ENCODE data around the gene MYH15. TPM values are rescaled to one million over a fixed set of nuclear protein-coding genes. Genes with fewer than 3 reads are reported as not detected.

The MYH15 gene
- total and polyA plus RNA-seq, 10 of the 15 experiments (the other 5 are each of a cell fraction or from before 2014, with no cell fraction given), result 0.05 to 0.27 (median 0.09) TPM; not detected in 1

DNA sequence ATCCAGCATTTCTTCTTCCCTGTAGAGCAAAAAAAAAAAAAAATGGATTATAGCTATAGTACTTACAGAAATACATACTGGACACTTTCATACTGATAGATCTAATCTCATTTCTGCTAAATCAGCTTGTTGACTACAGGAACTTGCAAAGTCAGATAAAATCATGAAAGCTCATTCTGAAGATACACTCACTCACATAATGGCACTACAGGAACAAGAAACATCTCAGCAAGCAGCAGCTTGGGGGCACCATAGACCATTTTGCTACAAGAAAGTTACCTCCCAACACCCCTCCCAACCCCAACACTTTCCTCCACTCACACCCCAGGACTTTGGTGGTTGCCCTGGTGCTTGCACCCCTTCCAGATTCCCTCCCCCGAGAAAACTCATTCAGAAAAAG, 4.6 kb downstream of the MYH15 start:
- SMC1A ChIA-PET (ENCODE audit: uncharacterized antibody, unreplicated experiment), result interaction anchor here (1.2 to 1.4 kb wide), 2 partner anchors 8 to 47 kb away, joined by 3 read pairs; no protein-coding TSS in a partner anchor
- H4K20me1 ChIP-seq (ENCODE audit: control insufficient read depth, insufficient read depth), result no peaks in the 10 kb centered on the region
- WGBS (ENCODE audit: insufficient coverage, insufficient replicate concordance, low lambda C conversion rate, missing lambda C conversion rate), result 0% methylated on average over 1 of the region's 1 CpG
- BruUV-seq (replicated peaks), result no TSS peak
- no peak overlapping the region for H3K4me2 ChIP-seq (ENCODE audit: control insufficient read depth, insufficient read depth)
- no peaks in the 10 kb centered on the region for H3K36me3 ChIP-seq (ENCODE audit: control insufficient read depth in 2 of 2, insufficient read depth in 2 of 2, low read length in 1 of 2)
- H3K27ac ChIP-seq (ENCODE audit: control insufficient read depth, insufficient read depth), result no peak overlapping the region
- RAD21 ChIA-PET (ENCODE audit: unreplicated experiment), result interaction anchor here (1.6 kb wide), 1 partner anchor 46 kb away, joined by 11 read pairs; no protein-coding TSS in a partner anchor
- in situ Hi-C loops (cut with MboI) (no loop called here), intact Hi-C loops (cut with micrococcal nuclease; ENCODE audit: unreplicated experiment) (no loop called here)
- FAIRE-seq (no peak), ATAC-seq (no peak), DNase-seq (ENCODE audit: low read depth, low spot score) (no peak)
- no peak overlapping the region for H2AFZ ChIP-seq (ENCODE audit: control insufficient read depth, low read depth, low read length)
- POLR2A ChIA-PET, result no interaction called here
- no peaks in the 10 kb centered on the region for H3K79me2 ChIP-seq (ENCODE audit: control insufficient read depth, insufficient read depth, low read length)
- CTCF ChIA-PET, result interaction anchor here (1.0 to 4.6 kb wide), 7 partner anchors 8 to 409 kb away, joined by 3 to 32 read pairs (median 4); no protein-coding TSS in a partner anchor
- no peaks in the 10 kb centered on the region for H3K9me3 ChIP-seq (replicated peaks; ENCODE audit: control insufficient read depth, insufficient read depth, low read length)
- H3K4me1 ChIP-seq (ENCODE audit: control insufficient read depth, insufficient read depth, low read length), result no peaks in the 10 kb centered on the region
- H3K9ac ChIP-seq (ENCODE audit: control insufficient read depth, insufficient read depth, low read length), result no peak overlapping the region
- no peak overlapping the region for H3K4me3 ChIP-seq
- TF ChIP-seq MXI1 (IDR thresholded peaks at IDR 0.05; ENCODE audit: low read depth, low read length) (no peak), CTCF (IDR thresholded peaks at IDR 0.05 in 2 of 3, conservative IDR thresholded peaks at IDR 0.05 in 1 of 3; ENCODE audit: control insufficient read depth in 2 of 3, extremely low read depth in 1 of 3, insufficient read depth in 1 of 3, low read depth in 3 of 3, low read length in 3 of 3) (peak in 1 of 3 experiments; percentile 24; a peak in 1 of 6 replicates)
- H3K27me3 ChIP-seq (replicated peaks in 1 of 2; ENCODE audit: control insufficient read depth in 2 of 2, insufficient read depth in 2 of 2, low read length in 1 of 2), result no peaks in the 10 kb centered on the region

DNA sequence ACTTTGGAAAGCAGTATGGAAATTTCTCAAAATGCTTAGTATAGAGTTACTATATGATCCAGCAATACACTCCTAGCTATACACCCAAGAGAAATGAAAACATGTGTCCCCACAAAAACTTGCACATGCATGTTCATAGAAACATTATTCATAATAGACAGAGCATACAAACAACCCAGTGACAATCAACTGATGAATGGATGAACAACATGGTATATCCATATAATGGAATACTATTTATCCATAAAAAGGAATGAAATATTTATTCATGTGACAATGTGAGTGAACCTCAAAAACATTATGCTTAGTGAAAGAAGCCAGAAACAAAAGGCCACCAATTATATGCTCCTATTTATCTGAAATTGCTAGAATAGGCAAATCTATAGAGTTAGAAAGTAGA, 6.7 kb downstream of the MYH15 start:
- no peak for FAIRE-seq
- BruUV-seq (replicated peaks), result no TSS peak
- SMC1A ChIA-PET (ENCODE audit: uncharacterized antibody, unreplicated experiment), result no interaction called here

More for the DNA sequence above, 6.7 kb downstream of the MYH15 start:
- TF ChIP-seq PML (IDR thresholded peaks at IDR 0.05; ENCODE audit: low read length) (no peak), ZNF622 (IDR thresholded peaks at IDR 0.05) (no peak), RFX5 (IDR thresholded peaks at IDR 0.05; ENCODE audit: low read depth, low read length) (no peak), WRNIP1 (IDR thresholded peaks at IDR 0.05; ENCODE audit: borderline replicate concordance, low read depth, low read length) (no peak), SMC3 (IDR thresholded peaks at IDR 0.05; ENCODE audit: borderline replicate concordance, low read length) (no peak), ZNF384 (IDR thresholded peaks at IDR 0.05; ENCODE audit: borderline replicate concordance, low read depth, low read length) (no peak), JUND (IDR thresholded peaks at IDR 0.05; ENCODE audit: low read depth, low read length) (no peak), JUNB (IDR thresholded peaks at IDR 0.05) (no peak), BRCA1 (IDR thresholded peaks at IDR 0.05; ENCODE audit: low read depth, low read length) (no peak), BCL3 (IDR thresholded peaks at IDR 0.05; ENCODE audit: borderline replicate concordance, insufficient read depth, low read depth, low read length, poor library complexity, severe bottlenecking) (no peak)
- POLR2A ChIA-PET, result no interaction called here
- Histone ChIP-seq H3K4me1 (ENCODE audit: control insufficient read depth, insufficient read depth, low read length) (no peaks in the 10 kb centered on the region), H3K9ac (ENCODE audit: control insufficient read depth, insufficient read depth, low read length) (no peak overlapping the region), H3K4me3 (no peak overlapping the region), H3K27me3 (replicated peaks in 1 of 2; ENCODE audit: control insufficient read depth in 2 of 2, insufficient read depth in 2 of 2, low read length in 1 of 2) (no peaks in the 10 kb centered on the region), H4K20me1 (ENCODE audit: control insufficient read depth, insufficient read depth) (no peaks in the 10 kb centered on the region), H3K79me2 (ENCODE audit: control insufficient read depth, insufficient read depth, low read length) (no peaks in the 10 kb centered on the region), H3K36me3 (ENCODE audit: control insufficient read depth in 2 of 2, insufficient read depth in 2 of 2, low read length in 1 of 2) (no peaks in the 10 kb centered on the region), H3K4me2 (ENCODE audit: control insufficient read depth, insufficient read depth) (no peak overlapping the region), H2AFZ (ENCODE audit: control insufficient read depth, low read depth, low read length) (no peak overlapping the region), H3K27ac (ENCODE audit: control insufficient read depth, insufficient read depth) (no peak overlapping the region), H3K9me3 (replicated peaks; ENCODE audit: control insufficient read depth, insufficient read depth, low read length) (no peaks in the 10 kb centered on the region)
- CTCF ChIA-PET, result interaction anchor here (1.3 kb wide), 1 partner anchor 48 kb away, joined by 4 read pairs; no protein-coding TSS in a partner anchor
- intact Hi-C loops (cut with micrococcal nuclease; ENCODE audit: unreplicated experiment) (no loop called here), in situ Hi-C loops (cut with MboI) (no loop called here)
- ATAC-seq, result no peak
- no peak for DNase-seq (ENCODE audit: low read depth, low spot score)
- RAD21 ChIA-PET (ENCODE audit: unreplicated experiment), result no interaction called here

All from GM12878 (cell line).